B cell (primary cell): ENCODE data around the gene TRIM28. TPM values are rescaled to one million over a fixed set of nuclear protein-coding genes. Genes with fewer than 3 reads are reported as not detected.

Source experiments
- ATAC-seq: fragments of 200-7000 bp; cut with Tn5 transposase; one replicate; pipeline ENCODE4 v1.10.0; 2021; ENCODE audit warnings: low read depth, mild to moderate bottlenecking, moderate number of reproducible peaks, moderate library complexity
- CTCF ChIA-PET: fragments of 350-600 bp; sonication (Branson Sonifier 250); formaldehyde crosslinking; loops from one replicate; lab custom pipeline; 2021; ENCODE audit warnings: antibody characterized with exemption, inconsistent platforms; lab: Charles Lee
- POLR2A ChIA-PET: fragments of 350-600 bp; sonication (Branson Sonifier 250); formaldehyde crosslinking; loops from one replicate; lab custom pipeline; 2021; ENCODE audit warnings: antibody characterized with exemption; lab: Charles Lee
- DNase-seq: peaks from one replicate; pipeline ENCODE4 v3.0.0; 2013
- H2AFZ ChIP-seq: 2 replicates; pipeline ENCODE4 v1.6.1; 2012; ENCODE audit warnings: mild to moderate bottlenecking, low read depth, low read length; ENCODE audit not compliant: insufficient read depth, poor library complexity, severe bottlenecking
- H3K27ac ChIP-seq, 2 donors: 1 replicate in 1 of 2; 2 replicates in 1 of 2; pipeline ENCODE4 v1.5.1; 2012 to 2013; ENCODE audit warnings: low read length in 2 of 2, mild to moderate bottlenecking in 2 of 2, moderate library complexity in 1 of 2
- H3K27me3 ChIP-seq, 4 experiments: fragments of 200-600 bp in 1 of 4; sonication (generic) in 1 of 4; replicated peaks in 1 of 4; 1 replicate in 2 of 4; 2 replicates in 2 of 4; pipeline versions ENCODE4 v1.6.1 to v1.7.0; 2013 to 2016; ENCODE audit warnings: low read length in 3 of 4, mild to moderate bottlenecking in 2 of 4, mixed read lengths in 1 of 4, moderate library complexity in 1 of 4; ENCODE audit not compliant: insufficient read depth in 4 of 4, control insufficient read depth in 3 of 4; ENCODE audit errors: control extremely low read depth in 1 of 4
- H3K36me3 ChIP-seq, 2 experiments: replicated peaks in 1 of 2; 1 replicate in 1 of 2; 2 replicates in 1 of 2; pipeline versions ENCODE4 v1.6.1 to v1.7.1; 2013; ENCODE audit warnings: low read length in 1 of 2; ENCODE audit not compliant: insufficient read depth in 2 of 2, control insufficient read depth in 1 of 2; ENCODE audit errors: control extremely low read depth in 1 of 2, extremely low read depth in 1 of 2
- H3K4me1 ChIP-seq, 2 donors: fragments of 200-600 bp in 1 of 2; sonication (generic) in 1 of 2; 1 replicate in 1 of 2; 2 replicates in 1 of 2; pipeline versions ENCODE4 v1.5.1 to v1.6.1; 2013 to 2017; ENCODE audit warnings: low read length in 2 of 2; ENCODE audit not compliant: control insufficient read depth in 2 of 2, insufficient read depth in 2 of 2
- H3K4me2 ChIP-seq: replicated peaks from 2 replicates; pipeline ENCODE3; 2012; ENCODE audit warnings: mild to moderate bottlenecking, low read depth, low read length; ENCODE audit not compliant: poor library complexity, severe bottlenecking
- H3K4me3 ChIP-seq, 5 experiments: fragments of 200-600 bp in 1 of 5; sonication (generic) in 1 of 5; 1 replicate in 3 of 5; 2 replicates in 2 of 5; pipeline versions ENCODE4 v1.5.1 to v1.7.0; 2011 to 2016; ENCODE audit warnings: low read length in 4 of 5, mild to moderate bottlenecking in 4 of 5, low read depth in 2 of 5, control low read depth in 1 of 5, moderate library complexity in 1 of 5; ENCODE audit not compliant: insufficient read depth in 1 of 5; ENCODE audit errors: control extremely low read depth in 1 of 5, extremely low read depth in 1 of 5
- H3K79me2 ChIP-seq: fragments of 200-600 bp; sonication (generic); one replicate; pipeline ENCODE4 v1.6.0; 2016; ENCODE audit warnings: low read length; ENCODE audit not compliant: control insufficient read depth, insufficient read depth
- H3K9ac ChIP-seq: fragments of 200-600 bp; sonication (generic); 2 replicates; pipeline ENCODE4 v1.6.1; 2017; ENCODE audit warnings: mild to moderate bottlenecking, low read length, moderate library complexity
- H3K9me3 ChIP-seq, 3 donors: one replicate each; pipeline versions ENCODE4 v1.6.1 to v1.7.1; 2013; ENCODE audit warnings: low read length in 2 of 3; ENCODE audit not compliant: control insufficient read depth in 2 of 3, insufficient read depth in 1 of 3; ENCODE audit errors: control extremely low read depth in 1 of 3
- H4K20me1 ChIP-seq: 2 replicates; pipeline ENCODE4 v1.6.0; 2012; ENCODE audit warnings: mild to moderate bottlenecking, low read length; ENCODE audit not compliant: insufficient read depth, control insufficient read depth, poor library complexity, severe bottlenecking
- H3K27ac Mint-ChIP-seq: one replicate; pipeline ENCODE4 v1.8.0; 2021; ENCODE audit warnings: mixed read lengths
- H3K27me3 Mint-ChIP-seq: one replicate; pipeline ENCODE4 v1.8.0; 2021; ENCODE audit warnings: mixed read lengths
- H3K4me1 Mint-ChIP-seq: one replicate; pipeline ENCODE4 v1.8.0; 2021; ENCODE audit warnings: mixed read lengths
- H3K4me3 Mint-ChIP-seq: one replicate; pipeline ENCODE4 v1.8.0; 2021; ENCODE audit warnings: mixed read lengths
- H3K9me3 Mint-ChIP-seq: one replicate; pipeline ENCODE4 v1.8.0; 2022; ENCODE audit warnings: mixed read lengths; ENCODE audit not compliant: insufficient read depth
- EZH2 ChIP-seq: IDR thresholded peaks from 2 replicates; pipeline ENCODE4 v1.6.1; 2012; ENCODE audit warnings: borderline replicate concordance, low read depth, mild to moderate bottlenecking, moderate library complexity, low read length; ENCODE audit not compliant: insufficient read depth, poor library complexity, severe bottlenecking
- WGBS: methylation state at CpG from one replicate; pipeline ENCODE4 v1.1.5; 2013; ENCODE audit warnings: missing lambda C conversion rate; ENCODE audit not compliant: insufficient coverage; 5-methylcytosine and 5-hydroxymethylcytosine counted together
- intact Hi-C: fragments of 100-400 bp; cut with micrococcal nuclease; formaldehyde crosslinking; loops from one replicate; pipeline ENCODE4 v1.10.0; 2022
- polyA plus RNA-seq: library from polyadenylated mRNA; depleted of rRNA; stranded (reverse); fragments of >200 nt; gene quantifications from 2 replicates; pipeline ENCODE4 v1.2.3, GENCODE V29; 2012
- total RNA-seq, 2 donors: library from RNA; stranded (reverse); fragments of 120-200 nt in 1 of 2; gene quantifications; 1 replicate in 1 of 2; 2 replicates in 1 of 2; pipeline versions ENCODE4 v1.2.3 to v1.2.4, GENCODE V29; 2013 to 2022
- TF ChIP-seq, protein P1 (sequence below): fragments of 200-600 bp; IDR thresholded peaks from one replicate; pipeline ENCODE4 v1.8.0; 2022; ENCODE audit warnings: antibody characterized with exemption, mild to moderate bottlenecking

The TRIM28 gene
- total and polyA plus RNA-seq, 2 donors (not counting 1 experiment from before 2014, with no cell fraction given), result 370 to 569 TPM

DNA sequence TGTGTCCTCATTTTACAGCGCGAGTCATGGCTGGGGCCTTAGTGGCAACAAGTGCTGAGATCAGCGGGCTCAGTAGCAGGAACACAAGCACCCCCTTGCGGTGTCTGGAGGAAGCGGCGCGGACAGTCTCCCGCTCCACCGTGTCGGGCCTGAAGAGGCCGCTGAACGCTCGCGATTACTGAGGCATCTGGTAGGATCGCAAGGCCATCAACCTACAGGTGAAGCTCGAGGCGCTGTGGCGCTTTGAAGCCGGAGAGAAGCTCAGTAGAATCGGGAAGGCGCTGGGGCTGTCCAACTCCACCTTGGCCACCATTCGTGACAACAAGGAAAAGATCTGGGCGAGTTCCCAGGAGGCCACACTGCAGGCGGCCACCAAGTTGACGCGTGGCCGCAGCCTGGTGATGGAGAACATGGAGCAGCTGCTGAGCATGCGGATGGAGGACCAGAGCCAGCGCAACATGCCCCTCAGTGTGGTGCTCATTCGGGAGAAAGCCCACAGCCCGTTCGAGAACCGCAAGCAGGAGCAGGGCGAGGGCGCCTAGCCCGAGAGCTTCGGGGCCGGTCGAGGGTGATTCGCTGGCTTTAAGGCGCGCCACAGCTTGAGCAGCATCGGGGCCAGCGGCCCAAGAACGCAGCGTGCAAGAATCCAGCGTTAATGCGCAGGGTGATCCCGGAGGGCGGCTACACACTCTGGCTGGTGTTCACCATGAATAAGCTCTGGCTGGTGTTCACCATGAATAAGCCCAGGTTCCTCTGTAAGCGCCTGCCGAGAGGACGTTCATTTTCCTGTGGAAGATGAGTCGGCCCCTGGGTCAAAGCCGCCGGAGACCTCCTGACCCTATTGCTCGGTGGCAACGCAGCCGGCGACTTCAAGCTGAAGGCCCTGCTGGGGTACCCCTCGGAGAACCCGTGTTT lies 37.6 kb downstream of the TRIM28 start:
- 76% methylated on average over 62 of the region's 62 CpGs for WGBS
- DNase-seq, result peak; percentile 89
- Histone ChIP-seq H3K27me3 (no peaks in the 10 kb centered on the region), H3K4me2 (peak overlapping the region; percentile 7), H4K20me1 (no peaks in the 10 kb centered on the region), H3K9me3 (peaks cover 0 to 7% (median 0%) of the 10 kb centered on the region in 3 donors), H3K9ac (no peak overlapping the region), H3K36me3 (peaks cover 0 to 13% of the 10 kb centered on the region in 2 experiments), H3K79me2 (peaks cover 13% of the 10 kb centered on the region), H2AFZ (peak overlapping the region; percentile 43), H3K27ac (no peak overlapping the region), H3K4me1 (peaks cover 6 to 17% of the 10 kb centered on the region in 2 donors), H3K4me3 (no peak overlapping the region)
- ChIA-PET CTCF (interaction anchor here (0.7 to 4.9 kb wide), 7 partner anchors 17 to 179 kb away, joined by 3 to 72 read pairs (median 4); partner anchors contain the start of gene ZBTB45), POLR2A (interaction anchor here (0.7 to 1.1 kb wide), 2 partner anchors 62 to 130 kb away, joined by 3 to 8 read pairs; partner anchors contain the start of genes ZBTB45 and ZNF324B)
- no peak overlapping the region for H3K4me3 Mint-ChIP-seq
- H3K27me3 Mint-ChIP-seq, result no peaks in the 10 kb centered on the region
- peak; percentile 99 for ATAC-seq
- no peaks in the 10 kb centered on the region for H3K9me3 Mint-ChIP-seq
- no peak overlapping the region for H3K27ac Mint-ChIP-seq
- TF ChIP-seq, protein P1, sequence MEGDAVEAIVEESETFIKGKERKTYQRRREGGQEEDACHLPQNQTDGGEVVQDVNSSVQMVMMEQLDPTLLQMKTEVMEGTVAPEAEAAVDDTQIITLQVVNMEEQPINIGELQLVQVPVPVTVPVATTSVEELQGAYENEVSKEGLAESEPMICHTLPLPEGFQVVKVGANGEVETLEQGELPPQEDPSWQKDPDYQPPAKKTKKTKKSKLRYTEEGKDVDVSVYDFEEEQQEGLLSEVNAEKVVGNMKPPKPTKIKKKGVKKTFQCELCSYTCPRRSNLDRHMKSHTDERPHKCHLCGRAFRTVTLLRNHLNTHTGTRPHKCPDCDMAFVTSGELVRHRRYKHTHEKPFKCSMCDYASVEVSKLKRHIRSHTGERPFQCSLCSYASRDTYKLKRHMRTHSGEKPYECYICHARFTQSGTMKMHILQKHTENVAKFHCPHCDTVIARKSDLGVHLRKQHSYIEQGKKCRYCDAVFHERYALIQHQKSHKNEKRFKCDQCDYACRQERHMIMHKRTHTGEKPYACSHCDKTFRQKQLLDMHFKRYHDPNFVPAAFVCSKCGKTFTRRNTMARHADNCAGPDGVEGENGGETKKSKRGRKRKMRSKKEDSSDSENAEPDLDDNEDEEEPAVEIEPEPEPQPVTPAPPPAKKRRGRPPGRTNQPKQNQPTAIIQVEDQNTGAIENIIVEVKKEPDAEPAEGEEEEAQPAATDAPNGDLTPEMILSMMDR, result peak; percentile 80
- TF ChIP-seq EZH2, result no peak
- peaks cover 28% of the 10 kb centered on the region for H3K4me1 Mint-ChIP-seq
- intact Hi-C loops, result no loop called here

DNA sequence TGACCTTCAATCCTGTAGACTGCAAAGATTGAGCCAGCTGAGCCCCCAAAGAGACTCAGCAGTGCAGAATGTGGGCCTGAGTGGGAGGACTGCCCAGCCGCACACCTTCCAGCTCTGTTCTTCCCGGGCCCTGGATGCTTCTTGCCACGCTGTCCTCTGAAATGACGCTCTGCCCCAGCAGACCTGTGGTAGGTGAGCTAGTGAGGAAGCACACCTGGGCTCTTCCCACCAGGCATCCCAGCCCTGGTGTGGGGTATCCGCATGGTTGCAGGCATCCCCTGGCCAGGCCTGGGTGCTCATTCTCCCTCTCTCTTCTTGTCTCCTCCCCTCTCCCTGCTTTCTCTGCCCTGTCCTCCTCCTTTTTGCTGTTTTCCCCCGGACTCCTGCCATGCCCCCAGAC lies 39.1 kb downstream of the TRIM28 start:
- DNase-seq, result no peak
- no peak overlapping the region for H3K4me3 Mint-ChIP-seq
- POLR2A ChIA-PET, result no interaction called here
- intact Hi-C loops, result no loop called here
- CTCF ChIA-PET, result no interaction called here
- Histone ChIP-seq H2AFZ (no peak overlapping the region), H3K4me2 (no peak overlapping the region), H4K20me1 (no peaks in the 10 kb centered on the region), H3K36me3 (peaks cover 0 to 13% of the 10 kb centered on the region in 2 experiments), H3K9ac (no peak overlapping the region), H3K4me1 (peaks cover 6 to 16% of the 10 kb centered on the region in 2 donors), H3K27me3 (no peaks in the 10 kb centered on the region), H3K9me3 (peaks cover 0 to 7% (median 0%) of the 10 kb centered on the region in 3 donors), H3K27ac (no peak overlapping the region), H3K4me3 (no peak overlapping the region), H3K79me2 (peaks cover 13% of the 10 kb centered on the region)
- H3K27ac Mint-ChIP-seq, result no peak overlapping the region
- WGBS, result 98% methylated on average over 6 of the region's 6 CpGs
- no peak for ATAC-seq
- no peaks in the 10 kb centered on the region for H3K27me3 Mint-ChIP-seq
- H3K4me1 Mint-ChIP-seq, result peaks cover 22% of the 10 kb centered on the region
- TF ChIP-seq, protein P1, result no peak
- TF ChIP-seq EZH2, result no peak
- H3K9me3 Mint-ChIP-seq, result no peaks in the 10 kb centered on the region
